H1 (cell line): ENCODE data around the gene XAGE5. TPM values are rescaled to one million over a fixed set of nuclear protein-coding genes. Genes with fewer than 3 reads are reported as not detected.
"Not testable (repeated sequence)": the region's sequence is repeated elsewhere in the genome, so short reads cannot be mapped to it uniquely, and the experiment has no call there.

Experiments used
- CTCF ChIA-PET: fragments of 300-600 bp; sonication (Branson Sonifier 250); formaldehyde crosslinking; loops from one replicate; lab custom pipeline; 2021; ENCODE audit not compliant: partially characterized antibody; lab: Charles Lee
- POLR2A ChIA-PET: fragments of 300-600 bp; sonication (Branson Sonifier 250); formaldehyde crosslinking; loops from one replicate; lab custom pipeline; 2021; ENCODE audit warnings: inconsistent platforms; ENCODE audit not compliant: partially characterized antibody; lab: Charles Lee
- DNase-seq, 2 experiments: peaks; one replicate each; pipeline versions ENCODE4 v3.0.0 to v3.0.0-alpha.2; 2010 to 2022; ENCODE audit warnings: low spot score in 2 of 2, low read depth in 1 of 2, mixed read lengths in 1 of 2
- FAIRE-seq: peaks from 2 replicates; lab custom pipeline; 2011; peaks lifted over from hg19 to GRCh38; lab: Jason Lieb, UNC
- H2AFZ ChIP-seq: 2 replicates; pipeline ENCODE4 v1.8.1; 2012; ENCODE audit warnings: low read length, inconsistent platforms
- H2AK5ac ChIP-seq: 2 replicates; pipeline ENCODE4 v1.6.1; 2013; ENCODE audit warnings: low read depth, low read length
- H2BK120ac ChIP-seq: replicated peaks from 2 replicates; pipeline ENCODE3; 2013; ENCODE audit warnings: low read depth, low read length, inconsistent platforms
- H2BK12ac ChIP-seq: 2 replicates; pipeline ENCODE4 v1.6.1; 2013; ENCODE audit warnings: low read depth, low read length
- H2BK15ac ChIP-seq: 2 replicates; pipeline ENCODE4 v1.6.1; 2013; ENCODE audit warnings: low read length
- H2BK20ac ChIP-seq: 2 replicates; pipeline ENCODE4 v1.6.1; 2013; ENCODE audit warnings: low read length
- H2BK5ac ChIP-seq: 2 replicates; pipeline ENCODE4 v1.6.1; 2013; ENCODE audit warnings: low read depth, low read length
- H3K14ac ChIP-seq: 2 replicates; pipeline ENCODE4 v1.6.1; 2013; ENCODE audit warnings: inconsistent platforms; ENCODE audit not compliant: insufficient read length
- H3K18ac ChIP-seq: 2 replicates; pipeline ENCODE4 v1.6.1; 2013; ENCODE audit warnings: low read length; ENCODE audit errors: extremely low read depth
- H3K23ac ChIP-seq: 2 replicates; pipeline ENCODE4 v1.6.1; 2013; ENCODE audit warnings: inconsistent platforms; ENCODE audit not compliant: insufficient read length
- H3K23me2 ChIP-seq: 2 replicates; pipeline ENCODE4 v1.6.1; 2013; ENCODE audit warnings: low read depth, low read length
- H3K27ac ChIP-seq: 2 replicates; pipeline ENCODE4 v1.6.1; 2011; ENCODE audit warnings: low read depth, low read length, inconsistent platforms
- H3K27me3 ChIP-seq, 4 experiments: replicated peaks in 1 of 4; 1 replicate in 1 of 4; 2 replicates in 3 of 4; pipeline versions ENCODE4 v1.6.1 to v1.8.1; 2011 to 2013; ENCODE audit warnings: low read length in 3 of 4, mild to moderate bottlenecking in 3 of 4, inconsistent platforms in 2 of 4, mixed read lengths in 2 of 4, moderate library complexity in 1 of 4; ENCODE audit not compliant: control insufficient read depth in 3 of 4, insufficient read depth in 3 of 4; ENCODE audit errors: extremely low read depth in 1 of 4
- H3K36me3 ChIP-seq, 4 experiments: 2 replicates each; pipeline versions ENCODE4 v1.6.1 to v1.8.1; 2011 to 2013; ENCODE audit warnings: mild to moderate bottlenecking in 4 of 4, low read length in 3 of 4, moderate library complexity in 2 of 4, control low read depth in 1 of 4, inconsistent platforms in 1 of 4; ENCODE audit not compliant: insufficient read depth in 4 of 4, control insufficient read depth in 2 of 4
- H3K4ac ChIP-seq: replicated peaks from 2 replicates; pipeline ENCODE3; 2013; ENCODE audit warnings: low read length, low read depth, mixed read lengths, inconsistent platforms; ENCODE audit not compliant: insufficient read length
- H3K4me1 ChIP-seq, 4 experiments: replicated peaks in 1 of 4; 1 replicate in 1 of 4; 2 replicates in 3 of 4; pipeline versions ENCODE4 v1.6.1 to v1.8.1; 2011 to 2013; ENCODE audit warnings: low read length in 3 of 4, inconsistent platforms in 2 of 4, mixed read lengths in 1 of 4; ENCODE audit not compliant: insufficient read depth in 4 of 4, control insufficient read depth in 3 of 4
- H3K4me2 ChIP-seq, 2 experiments: 2 replicates each; pipeline versions ENCODE4 v1.6.1 to v1.8.1; 2011 to 2013; ENCODE audit warnings: low read depth in 2 of 2, low read length in 2 of 2, control low read depth in 1 of 2, inconsistent platforms in 1 of 2, mild to moderate bottlenecking in 1 of 2; ENCODE audit not compliant: insufficient read depth in 1 of 2
- H3K4me3 ChIP-seq, 4 experiments: fragments of 200-600, 300-600 bp in 1 of 4; sonication (generic), shearing (Covaris generic), sonication (Bioruptor Twin) in 1 of 4; 2 replicates each; pipeline versions ENCODE4 v1.5.1 to v1.8.1; 2011 to 2016; ENCODE audit warnings: low read length in 4 of 4, low read depth in 3 of 4, control low read depth in 2 of 4, inconsistent platforms in 2 of 4, mild to moderate bottlenecking in 2 of 4, mixed read lengths in 1 of 4, moderate library complexity in 1 of 4; ENCODE audit not compliant: insufficient read depth in 2 of 4; ENCODE audit errors: extremely low read depth in 1 of 4
- H3K56ac ChIP-seq: replicated peaks from 2 replicates; pipeline ENCODE3; 2013; ENCODE audit warnings: low read depth, mild to moderate bottlenecking, mixed read lengths, low read length, inconsistent platforms; ENCODE audit not compliant: insufficient read length
- H3K79me1 ChIP-seq: 2 replicates; pipeline ENCODE4 v1.6.1; 2013; ENCODE audit warnings: low read depth, low read length, control low read depth
- H3K79me2 ChIP-seq, 2 experiments: 2 replicates each; pipeline versions ENCODE4 v1.6.1 to v1.8.1; 2012 to 2013; ENCODE audit warnings: low read length in 2 of 2, mild to moderate bottlenecking in 2 of 2, inconsistent platforms in 1 of 2; ENCODE audit not compliant: insufficient read depth in 2 of 2, control insufficient read depth in 1 of 2
- H3K9ac ChIP-seq, 4 experiments: replicated peaks in 1 of 4; 1 replicate in 1 of 4; 2 replicates in 3 of 4; pipeline versions ENCODE4 v1.6.1 to v1.8.1; 2011 to 2013; ENCODE audit warnings: low read depth in 3 of 4, low read length in 3 of 4, control low read depth in 2 of 4, mild to moderate bottlenecking in 2 of 4, moderate library complexity in 2 of 4, inconsistent platforms in 1 of 4; ENCODE audit errors: extremely low read depth in 1 of 4
- H3K9me3 ChIP-seq, 2 experiments: 2 replicates each; pipeline versions ENCODE4 v1.6.1 to v1.8.1; 2012 to 2013; ENCODE audit warnings: mild to moderate bottlenecking in 2 of 2, moderate library complexity in 2 of 2, control low read depth in 1 of 2, inconsistent platforms in 1 of 2, low read depth in 1 of 2, low read length in 1 of 2, mixed read lengths in 1 of 2; ENCODE audit not compliant: insufficient read depth in 2 of 2
- H4K20me1 ChIP-seq, 2 experiments: replicated peaks in 1 of 2; 2 replicates each; pipeline versions ENCODE3 to v1.8.1; 2011 to 2013; ENCODE audit warnings: inconsistent platforms in 2 of 2, low read length in 2 of 2, mild to moderate bottlenecking in 1 of 2; ENCODE audit not compliant: insufficient read depth in 2 of 2, control insufficient read depth in 1 of 2
- H4K5ac ChIP-seq: 2 replicates; pipeline ENCODE4 v1.6.1; 2013; ENCODE audit warnings: low read length, low read depth, mixed read lengths, inconsistent platforms; ENCODE audit not compliant: insufficient read length
- H4K8ac ChIP-seq: 2 replicates; pipeline ENCODE4 v1.8.0; 2013; ENCODE audit warnings: mild to moderate bottlenecking, moderate library complexity, low read length, inconsistent platforms; ENCODE audit not compliant: insufficient read depth; ENCODE audit errors: extremely low read depth
- H4K91ac ChIP-seq: replicated peaks from 2 replicates; pipeline ENCODE3; 2013; ENCODE audit warnings: low read length, mixed read lengths, inconsistent platforms; ENCODE audit not compliant: insufficient read length
- WGBS, 2 experiments: shearing (Covaris generic) in 1 of 2; methylation state at CpG; one replicate each; pipeline versions ENCODE4 v1.1.6 to v1.1.7; 2013 to 2015; ENCODE audit warnings: low lambda C conversion rate in 2 of 2, mixed read lengths in 2 of 2, inconsistent platforms in 1 of 2, low coverage in 1 of 2, missing lambda C conversion rate in 1 of 2; ENCODE audit not compliant: insufficient replicate concordance in 2 of 2, insufficient coverage in 1 of 2, insufficient read length in 1 of 2; ENCODE audit errors: extremely low coverage in 1 of 2, missing lambda C conversion rate in 1 of 2; 5-methylcytosine and 5-hydroxymethylcytosine counted together
- polyA plus RNA-seq, 7 experiments: library from polyadenylated mRNA; depleted of rRNA in 3 of 7; stranded (reverse) in 5 of 7; unstranded in 2 of 7; fragments of >200 nt in 5 of 7; fragments of 200-250 nt in 2 of 7; gene quantifications; 1 replicate in 5 of 7; 2 replicates in 1 of 7; 4 replicates in 1 of 7; pipeline versions ENCODE4 v1.2.1 to v1.2.3, GENCODE V29; 2011 to 2013; ENCODE audit warnings: missing spikeins in 2 of 7, mixed read lengths in 2 of 7
- total RNA-seq: library from RNA; stranded (reverse); fragmentation: NEBNext Ultra II Directional; extraction: Animal tissue kit (Norgen Biotek cat#: 25700); gene quantifications from 2 replicates; pipeline ENCODE4 v1.2.1, GENCODE V29; 2021

Gene XAGE5
- total and polyA plus RNA-seq, 2 of the 8 experiments (the other 6 are each of a cell fraction or from before 2014, with no cell fraction given): not detected

DNA sequence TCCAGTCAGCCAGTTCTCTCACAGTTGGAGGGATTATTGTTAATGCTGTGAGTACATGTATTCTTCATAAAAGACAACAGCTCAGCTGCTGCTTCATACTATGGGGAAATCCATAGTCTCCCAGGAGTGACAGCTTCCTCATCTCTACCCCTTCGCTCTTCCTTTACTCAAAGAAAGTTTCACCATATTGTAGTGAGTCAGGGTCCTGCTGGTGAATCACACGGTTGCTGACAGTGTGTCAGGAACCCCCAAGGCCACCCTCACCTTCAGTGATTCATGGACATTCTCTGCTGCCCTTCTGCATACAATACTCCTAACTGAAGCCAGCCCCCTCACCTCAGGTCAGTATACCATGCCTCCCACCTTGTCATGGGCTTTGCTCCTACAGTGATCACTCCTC lies 6.2 kb upstream of the XAGE5 start:
- H3K18ac ChIP-seq, H2AFZ ChIP-seq, H2BK20ac ChIP-seq, H3K4ac ChIP-seq, H4K20me1 ChIP-seq, CTCF ChIA-PET, H3K23ac ChIP-seq, H3K27ac ChIP-seq, POLR2A ChIA-PET, H3K36me3 ChIP-seq, H4K91ac ChIP-seq, H3K4me3 ChIP-seq, H3K4me2 ChIP-seq, H2BK120ac ChIP-seq, H3K14ac ChIP-seq, H3K79me2 ChIP-seq, H2BK5ac ChIP-seq, H2AK5ac ChIP-seq, H3K56ac ChIP-seq, H3K23me2 ChIP-seq, H4K8ac ChIP-seq, H3K4me1 ChIP-seq, H4K5ac ChIP-seq, H2BK12ac ChIP-seq, H2BK15ac ChIP-seq, FAIRE-seq, H3K79me1 ChIP-seq, H3K27me3 ChIP-seq, H3K9me3 ChIP-seq, H3K9ac ChIP-seq, DNase-seq: not testable (repeated sequence)
- WGBS, 2 experiments: 66% methylated on average over 2 of the region's 2 CpGs; no CpG with 5 or more reads in 1 of the 2 experiments
